Measurements from ENCODE around the gene RTEL1. TPM values are rescaled to one million over a fixed set of nuclear protein-coding genes. Genes with fewer than 3 reads are reported as not detected.

The RTEL1 gene
- total RNA-seq, 4 donors from 2014 or later: 10.2 to 34.4 (median 21.6) TPM

DNA sequence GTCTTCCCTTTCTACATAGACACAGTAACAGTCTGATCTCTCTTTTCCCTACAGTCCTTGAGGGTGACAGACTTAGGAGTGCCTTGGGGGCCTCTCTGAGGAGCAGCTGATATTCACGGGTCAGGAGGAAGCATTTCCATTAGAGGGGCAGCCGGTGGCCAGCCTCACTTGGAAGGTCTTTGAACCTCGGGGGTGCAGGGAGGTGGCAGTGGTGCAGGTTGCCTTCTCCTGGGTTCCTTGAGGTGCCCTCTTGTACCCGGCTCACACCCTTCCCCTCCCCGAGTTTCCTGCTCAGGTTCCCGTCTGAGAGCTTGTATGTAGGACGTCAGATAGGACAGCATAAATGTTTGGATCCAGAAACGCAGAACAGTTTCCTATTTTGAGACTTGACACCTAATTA, 2.5 kb downstream of the RTEL1 start:
- TF ChIP-seq, protein P1, sequence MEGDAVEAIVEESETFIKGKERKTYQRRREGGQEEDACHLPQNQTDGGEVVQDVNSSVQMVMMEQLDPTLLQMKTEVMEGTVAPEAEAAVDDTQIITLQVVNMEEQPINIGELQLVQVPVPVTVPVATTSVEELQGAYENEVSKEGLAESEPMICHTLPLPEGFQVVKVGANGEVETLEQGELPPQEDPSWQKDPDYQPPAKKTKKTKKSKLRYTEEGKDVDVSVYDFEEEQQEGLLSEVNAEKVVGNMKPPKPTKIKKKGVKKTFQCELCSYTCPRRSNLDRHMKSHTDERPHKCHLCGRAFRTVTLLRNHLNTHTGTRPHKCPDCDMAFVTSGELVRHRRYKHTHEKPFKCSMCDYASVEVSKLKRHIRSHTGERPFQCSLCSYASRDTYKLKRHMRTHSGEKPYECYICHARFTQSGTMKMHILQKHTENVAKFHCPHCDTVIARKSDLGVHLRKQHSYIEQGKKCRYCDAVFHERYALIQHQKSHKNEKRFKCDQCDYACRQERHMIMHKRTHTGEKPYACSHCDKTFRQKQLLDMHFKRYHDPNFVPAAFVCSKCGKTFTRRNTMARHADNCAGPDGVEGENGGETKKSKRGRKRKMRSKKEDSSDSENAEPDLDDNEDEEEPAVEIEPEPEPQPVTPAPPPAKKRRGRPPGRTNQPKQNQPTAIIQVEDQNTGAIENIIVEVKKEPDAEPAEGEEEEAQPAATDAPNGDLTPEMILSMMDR (IDR thresholded peaks at IDR 0.05): no peak
- no peak for ATAC-seq (ENCODE audit: low FRiP score)
- no peak for DNase-seq (ENCODE audit: low spot score)

DNA sequence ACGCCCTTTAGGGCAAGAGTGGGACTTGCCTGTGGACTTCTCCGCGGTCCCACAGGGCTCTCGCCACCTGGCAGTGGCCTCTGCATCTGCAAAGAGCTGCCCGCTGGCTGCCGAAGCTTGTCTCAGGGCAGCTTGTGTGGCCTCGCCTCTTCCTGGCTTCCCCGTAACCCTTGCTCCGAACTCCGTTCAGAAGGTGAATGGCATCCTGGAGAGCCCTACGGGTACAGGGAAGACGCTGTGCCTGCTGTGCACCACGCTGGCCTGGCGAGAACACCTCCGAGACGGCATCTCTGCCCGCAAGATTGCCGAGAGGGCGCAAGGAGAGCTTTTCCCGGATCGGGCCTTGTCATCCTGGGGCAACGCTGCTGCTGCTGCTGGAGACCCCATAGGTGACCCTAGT, 3.0 kb downstream of the RTEL1 start:
- ATAC-seq (ENCODE audit: low FRiP score) (no peak), DNase-seq (ENCODE audit: low spot score) (no peak)
- TF ChIP-seq, protein P1 (IDR thresholded peaks at IDR 0.05): no peak

DNA sequence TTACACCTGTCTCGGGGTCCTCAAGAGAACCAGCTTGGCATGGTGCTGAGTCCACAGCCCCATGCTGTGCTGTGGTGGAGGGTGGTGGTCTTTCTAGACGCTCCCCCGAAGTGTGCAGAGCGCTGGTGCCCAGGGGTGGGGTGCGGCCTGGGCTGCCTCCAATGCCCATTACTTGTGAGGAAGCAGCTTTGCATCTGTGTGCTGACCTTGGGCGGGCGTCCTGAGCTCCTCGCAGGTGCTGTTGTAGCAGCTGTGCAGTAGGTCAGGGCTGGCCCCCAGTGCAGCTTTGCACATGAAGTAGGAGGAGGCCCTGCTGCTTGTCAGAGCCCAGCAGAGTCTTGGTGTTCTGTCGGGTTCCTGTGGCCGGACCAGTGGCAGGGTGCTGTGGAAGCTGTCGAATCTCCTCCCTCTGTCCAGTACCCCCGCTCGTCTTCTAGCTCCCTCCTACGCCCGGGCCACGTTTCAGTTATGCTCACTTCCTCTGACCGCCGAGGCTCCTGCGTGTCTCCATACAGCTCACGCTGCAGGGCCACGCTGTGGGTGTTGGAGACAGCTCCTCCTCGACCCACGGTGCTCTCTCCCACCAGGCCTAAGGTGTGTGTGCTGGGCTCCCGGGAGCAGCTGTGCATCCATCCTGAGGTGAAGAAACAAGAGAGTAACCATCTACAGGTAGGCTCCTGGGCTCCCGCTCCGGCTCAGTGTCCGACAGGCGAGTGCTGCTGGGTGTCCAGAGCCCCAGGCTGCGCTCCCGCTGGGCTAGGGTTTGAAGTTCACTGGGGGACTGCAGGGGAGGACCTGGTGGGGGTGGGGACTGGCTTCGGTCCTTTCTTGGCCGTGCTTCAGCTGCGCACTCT, 4.1 kb downstream of the RTEL1 start:
- DNase-seq (ENCODE audit: low spot score): no peak
- no peak for ATAC-seq (ENCODE audit: low FRiP score)
- TF ChIP-seq, protein P1 (IDR thresholded peaks at IDR 0.05): no peak

DNA sequence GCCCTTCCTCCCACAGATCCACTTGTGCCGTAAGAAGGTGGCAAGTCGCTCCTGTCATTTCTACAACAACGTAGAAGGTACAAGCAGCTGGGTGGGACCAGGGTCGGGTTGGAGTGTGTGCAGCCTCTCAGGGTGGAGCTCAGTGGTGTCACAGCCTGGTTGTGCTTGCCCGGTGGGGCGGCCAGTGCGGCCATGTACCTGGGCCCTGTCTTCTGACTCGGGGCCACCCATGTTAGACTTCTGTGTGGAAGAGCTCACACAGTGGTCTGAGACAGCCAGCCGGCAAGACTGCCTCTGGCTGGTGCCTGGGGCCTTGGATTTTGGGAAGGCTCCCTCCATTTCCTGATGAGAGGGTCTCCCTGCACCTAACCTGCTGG, 4.7 kb downstream of the RTEL1 start:
- ATAC-seq (ENCODE audit: low FRiP score): no peak
- no peak for DNase-seq (ENCODE audit: low spot score)
- TF ChIP-seq, protein P1 (IDR thresholded peaks at IDR 0.05): no peak

DNA sequence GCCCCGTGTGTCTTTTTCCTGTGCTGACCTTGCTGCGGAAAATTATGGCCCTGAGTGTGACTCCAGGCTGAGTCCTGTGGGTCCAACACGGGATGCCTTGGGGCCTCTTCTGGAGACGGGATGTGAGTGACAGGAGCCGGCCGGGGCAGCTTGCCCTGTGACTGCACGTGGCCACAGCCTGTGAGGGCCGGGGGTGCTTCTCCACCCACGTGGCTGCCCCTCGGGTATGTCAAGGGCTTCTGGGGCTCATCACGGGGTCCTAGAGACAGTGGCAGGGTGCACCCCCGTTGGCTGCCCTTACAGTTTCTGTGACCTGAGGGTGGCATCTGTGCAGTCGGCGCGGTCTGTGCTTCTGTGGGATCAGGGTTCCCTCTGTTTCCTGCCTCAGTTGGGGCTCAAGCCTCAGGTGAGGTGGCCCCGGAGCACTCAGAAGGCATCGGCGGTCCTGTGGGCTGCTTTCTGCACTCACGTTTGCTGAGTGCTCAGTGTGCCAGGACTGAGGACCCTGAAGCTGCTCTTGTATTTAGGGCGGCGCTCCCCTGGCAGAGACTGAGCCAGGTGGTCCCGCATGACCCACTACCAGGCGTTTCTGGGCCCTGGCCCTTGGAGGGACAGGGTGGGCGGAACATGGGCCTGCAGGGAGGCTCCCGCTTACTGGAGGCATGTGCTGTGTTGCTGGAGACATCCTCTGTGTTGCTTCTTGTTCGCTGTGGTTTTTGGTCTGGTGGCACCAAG, 5.4 kb downstream of the RTEL1 start:
- ATAC-seq (ENCODE audit: low FRiP score): no peak
- TF ChIP-seq, protein P1 (IDR thresholded peaks at IDR 0.05): no peak
- DNase-seq (ENCODE audit: low spot score): no peak

DNA sequence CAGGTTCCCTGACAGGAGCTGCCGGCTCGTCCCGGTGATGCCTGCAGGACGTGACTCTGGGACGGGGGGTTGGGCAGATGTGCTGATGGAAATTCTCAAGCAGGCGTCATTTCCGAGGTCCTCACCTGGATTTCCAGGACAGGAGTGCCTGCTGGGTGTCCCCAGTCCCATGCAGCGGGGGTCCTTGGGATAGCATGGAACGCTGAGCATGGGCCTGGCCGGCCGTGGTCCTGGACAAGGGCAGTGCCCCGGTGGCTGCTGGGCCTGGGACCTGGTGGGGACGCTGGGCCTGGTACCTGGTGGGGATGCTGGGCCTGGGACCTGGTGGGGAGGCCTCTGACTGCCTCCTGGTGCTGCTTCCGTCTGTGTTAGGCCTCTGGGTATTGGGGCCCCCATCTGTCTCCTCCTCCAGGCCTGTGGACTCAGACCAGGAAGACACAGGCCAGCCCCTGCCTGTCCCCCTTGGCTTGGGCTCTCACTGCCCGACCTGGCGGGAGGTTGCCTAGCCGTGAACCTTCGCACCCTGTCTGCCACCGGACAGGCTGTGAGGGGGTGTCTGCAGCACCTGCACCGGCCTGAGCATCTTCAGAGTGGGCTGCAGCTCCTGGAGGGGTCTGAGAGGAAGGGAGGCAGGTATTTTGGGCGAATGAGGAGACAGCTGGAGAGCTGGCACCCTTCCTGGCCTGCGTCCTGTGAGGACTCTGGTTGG, 6.2 kb downstream of the RTEL1 start:
- TF ChIP-seq, protein P1 (IDR thresholded peaks at IDR 0.05): no peak
- ATAC-seq (ENCODE audit: low FRiP score): no peak
- DNase-seq (ENCODE audit: low spot score): no peak
